Activated CD8-positive, alpha-beta memory T cell treated with anti-CD3 and anti-CD28 coated beads for 24 hours (primary cell): ENCODE results near the gene SLF2.

Experiments used
- DNase-seq: peaks from one replicate; pipeline ENCODE4 v3.0.0-alpha.2; 2020

The SLF2 gene

GRCh38 chr10:100983868-100984671 lies 71.3 kb downstream of the SLF2 start:
- peak; percentile 28 for DNase-seq

GRCh38 chr10:100984672-100985177 lies 72.0 kb downstream of the SLF2 start:
- DNase-seq, result no peak

GRCh38 chr10:100985336-100985735 lies 72.6 kb downstream of the SLF2 start:
- no peak for DNase-seq

GRCh38 chr10:100986623-100986951 lies 73.8 kb downstream of the SLF2 start:
- DNase-seq, result no peak

GRCh38 chr10:100986952-100987684 lies 74.4 kb downstream of the SLF2 start, which contains the start of the genes MRPL43 and TWNK:
Gene MRPL43, minus strand, starts transcription at chr10:100987497. Its CDS starts 54 bp downstream, at chr10:100987443.
Gene TWNK, plus strand, starts transcription at chr10:100987543. Its CDS starts 668 bp downstream, at chr10:100988211.
- peak; percentile 94 for DNase-seq

- DNase-seq, result no peak
These were observed 74.9 kb downstream of the SLF2 start for GRCh38 chr10:100987685-100988049.

DNA sequence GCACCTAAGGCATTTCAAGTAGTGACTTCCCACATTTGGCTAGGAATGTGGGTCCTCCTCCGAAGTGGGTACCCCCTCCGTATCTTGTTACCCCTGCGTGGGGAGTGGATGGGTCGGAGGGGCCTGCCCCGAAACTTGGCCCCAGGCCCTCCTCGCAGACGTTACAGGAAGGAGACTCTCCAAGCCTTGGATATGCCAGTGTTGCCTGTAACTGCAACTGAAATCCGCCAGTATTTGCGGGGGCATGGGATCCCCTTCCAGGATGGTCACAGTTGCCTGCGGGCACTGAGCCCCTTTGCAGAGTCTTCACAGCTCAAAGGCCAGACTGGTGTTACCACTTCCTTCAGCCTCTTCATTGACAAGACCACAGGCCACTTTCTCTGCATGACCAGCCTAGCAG lies 75.4 kb downstream of the SLF2 start:
- no peak for DNase-seq

DNA sequence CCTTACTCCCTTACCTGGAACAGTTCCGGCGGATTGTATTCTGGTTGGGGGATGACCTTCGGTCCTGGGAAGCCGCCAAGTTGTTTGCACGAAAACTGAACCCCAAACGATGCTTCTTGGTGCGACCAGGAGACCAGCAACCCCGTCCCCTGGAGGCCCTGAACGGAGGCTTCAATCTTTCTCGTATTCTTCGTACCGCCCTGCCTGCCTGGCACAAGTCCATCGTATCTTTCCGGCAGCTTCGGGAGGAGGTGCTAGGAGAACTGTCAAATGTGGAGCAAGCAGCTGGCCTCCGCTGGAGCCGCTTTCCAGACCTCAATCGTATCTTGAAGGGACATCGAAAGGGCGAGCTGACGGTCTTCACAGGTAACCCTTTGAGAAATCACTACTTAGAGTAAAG lies 76.3 kb downstream of the SLF2 start:
- no peak for DNase-seq

DNA sequence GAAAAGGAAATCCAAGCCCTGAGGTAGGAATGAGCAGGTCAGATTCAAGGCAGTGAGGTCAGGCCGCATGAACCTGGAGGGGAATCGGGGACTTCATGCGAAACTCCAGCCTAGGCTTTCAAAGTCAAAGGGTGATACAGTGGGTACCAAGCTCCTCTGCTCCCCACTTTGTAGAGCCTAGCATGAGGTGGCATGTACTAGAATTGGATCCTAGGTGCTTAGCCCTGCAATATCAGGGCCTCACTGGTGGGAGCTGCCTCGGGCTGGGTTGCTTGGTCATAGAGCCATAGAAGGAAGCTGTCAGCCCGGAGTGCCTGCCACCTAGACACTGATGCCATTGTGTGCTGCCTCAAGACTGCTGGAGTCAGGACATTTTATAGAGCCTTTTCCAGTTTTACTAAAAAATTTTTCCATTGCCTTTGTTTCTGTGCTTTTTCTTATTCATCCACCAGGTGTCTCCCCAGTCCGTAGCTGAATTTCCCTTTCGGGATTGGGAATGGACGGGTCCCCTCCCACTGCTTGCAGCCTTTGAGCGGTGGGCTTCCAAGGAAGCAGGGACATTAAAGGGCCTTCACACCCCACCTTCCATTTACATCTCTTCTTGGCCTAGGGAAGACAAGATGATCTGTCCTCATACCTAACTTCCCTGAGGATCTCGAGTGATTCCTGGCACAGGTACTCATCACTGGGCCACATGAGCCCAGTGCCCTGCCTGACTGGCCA lies 81.4 kb downstream of the SLF2 start:
- no peak for DNase-seq

DNA sequence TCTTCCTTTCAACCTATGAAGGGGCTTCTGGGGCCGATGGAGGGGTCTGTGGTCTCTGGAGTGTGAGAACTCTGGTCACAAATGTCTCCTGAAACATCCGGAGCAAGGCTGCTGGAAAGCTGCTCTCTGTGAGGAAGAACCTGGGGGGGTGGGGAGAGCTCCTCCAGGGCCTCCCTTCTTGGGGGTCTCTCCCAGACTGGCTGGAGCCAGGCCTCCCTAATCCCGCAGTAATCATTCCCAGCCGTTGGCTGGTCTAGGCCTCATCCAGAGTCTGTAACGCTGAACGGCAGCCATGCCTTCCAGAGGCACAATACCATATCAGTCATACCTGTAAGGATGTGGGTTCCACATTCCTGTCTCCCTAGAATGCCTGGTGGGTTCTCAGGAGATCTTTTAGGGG lies 82.4 kb downstream of the SLF2 start:
- DNase-seq, result no peak

GRCh38 chr10:100996678-100997359 lies 84.1 kb downstream of the SLF2 start:
- DNase-seq, result no peak

GRCh38 chr10:100997360-100998182 lies 84.8 kb downstream of the SLF2 start:
- DNase-seq, result peak; percentile 92

DNA sequence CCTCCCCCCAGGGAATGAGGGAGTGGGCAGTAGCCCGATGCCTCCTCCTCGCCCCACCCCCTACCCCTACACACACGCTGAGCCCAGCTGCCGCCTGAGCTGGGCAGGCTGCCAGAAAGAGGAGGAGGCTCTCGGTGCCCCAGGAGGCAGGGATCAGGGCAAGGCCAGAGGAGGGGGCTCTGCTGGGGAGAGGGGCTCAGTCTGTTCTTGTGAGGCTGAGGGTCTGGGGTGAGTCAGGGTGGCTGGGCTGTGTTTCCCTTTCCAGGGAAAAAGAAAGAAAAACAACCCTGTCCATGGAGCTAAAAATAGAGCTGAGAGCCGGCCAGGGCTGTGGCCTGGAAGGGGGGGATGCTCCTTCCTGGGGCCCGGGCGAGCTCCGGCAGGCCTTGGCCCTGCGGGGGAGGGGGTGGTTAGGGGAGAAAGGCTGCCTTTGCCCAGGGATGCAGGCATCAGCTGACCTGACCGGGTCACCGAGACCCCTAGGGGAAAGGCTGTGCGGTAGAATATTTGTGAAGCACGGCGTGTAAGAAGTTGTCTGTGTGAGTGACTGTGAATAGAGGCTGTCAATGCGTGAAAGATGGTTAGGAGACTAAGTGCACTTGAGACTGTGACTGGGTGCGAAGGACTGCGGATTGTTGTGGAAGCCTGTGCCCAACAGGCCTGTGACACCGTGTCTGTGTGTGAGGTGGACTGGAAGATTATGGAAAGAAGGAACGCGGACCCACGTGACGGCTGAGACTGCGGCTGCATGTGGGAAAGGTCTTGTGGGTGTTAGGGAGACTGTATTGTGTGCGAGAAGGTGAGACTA lies 85.6 kb downstream of the SLF2 start:
- DNase-seq, result peak; percentile 84

- DNase-seq, result peak; percentile 92
These were observed 86.4 kb downstream of the SLF2 start for GRCh38 chr10:100998991-100999741.

GRCh38 chr10:100999742-101000126 lies 87.0 kb downstream of the SLF2 start, which contains the start of gene LZTS2:
Gene LZTS2, plus strand, starts transcription at chr10:100999808. Its CDS starts 2,731 bp downstream, at chr10:101002539.
- DNase-seq, result no peak

DNA sequence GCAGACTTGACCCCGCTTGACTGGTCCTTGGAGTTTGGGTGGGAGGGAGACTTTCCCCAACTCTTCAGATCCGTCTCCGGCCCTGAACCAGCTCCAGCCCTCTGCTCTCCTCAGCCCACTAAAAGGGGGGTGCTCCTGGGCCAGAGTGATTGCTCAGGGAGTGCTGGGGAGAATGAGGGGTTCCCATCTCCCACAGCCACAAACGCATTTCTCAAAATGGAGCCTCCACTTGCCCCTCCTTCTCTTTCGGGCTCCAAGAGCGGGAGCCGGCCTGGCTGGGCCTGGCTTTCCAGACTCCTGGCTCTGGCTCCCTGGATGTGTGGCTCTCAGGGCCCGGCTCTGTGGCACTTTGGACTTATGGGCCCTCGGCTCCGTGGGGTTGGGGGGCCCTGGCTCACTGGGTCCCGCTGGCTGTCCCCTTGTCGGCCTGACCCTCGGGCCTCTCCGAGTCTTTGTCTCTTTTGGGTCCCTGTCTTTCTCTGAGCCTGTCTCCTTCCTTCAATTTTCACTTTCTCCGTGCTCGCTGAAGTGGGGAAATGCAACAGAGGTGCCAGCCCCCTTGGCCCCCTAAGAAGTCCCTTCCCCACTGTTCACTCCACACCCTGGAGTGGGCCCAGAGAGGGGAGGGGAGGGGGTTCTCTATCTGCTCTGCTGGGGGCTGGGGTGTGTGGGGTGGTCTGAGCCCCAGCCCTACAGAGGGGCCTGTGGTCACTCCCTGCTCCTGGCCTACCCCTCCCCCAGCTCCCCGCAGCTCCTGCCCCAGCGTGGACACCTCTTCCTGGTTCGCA lies 87.6 kb downstream of the SLF2 start:
- DNase-seq, result no peak

DNA sequence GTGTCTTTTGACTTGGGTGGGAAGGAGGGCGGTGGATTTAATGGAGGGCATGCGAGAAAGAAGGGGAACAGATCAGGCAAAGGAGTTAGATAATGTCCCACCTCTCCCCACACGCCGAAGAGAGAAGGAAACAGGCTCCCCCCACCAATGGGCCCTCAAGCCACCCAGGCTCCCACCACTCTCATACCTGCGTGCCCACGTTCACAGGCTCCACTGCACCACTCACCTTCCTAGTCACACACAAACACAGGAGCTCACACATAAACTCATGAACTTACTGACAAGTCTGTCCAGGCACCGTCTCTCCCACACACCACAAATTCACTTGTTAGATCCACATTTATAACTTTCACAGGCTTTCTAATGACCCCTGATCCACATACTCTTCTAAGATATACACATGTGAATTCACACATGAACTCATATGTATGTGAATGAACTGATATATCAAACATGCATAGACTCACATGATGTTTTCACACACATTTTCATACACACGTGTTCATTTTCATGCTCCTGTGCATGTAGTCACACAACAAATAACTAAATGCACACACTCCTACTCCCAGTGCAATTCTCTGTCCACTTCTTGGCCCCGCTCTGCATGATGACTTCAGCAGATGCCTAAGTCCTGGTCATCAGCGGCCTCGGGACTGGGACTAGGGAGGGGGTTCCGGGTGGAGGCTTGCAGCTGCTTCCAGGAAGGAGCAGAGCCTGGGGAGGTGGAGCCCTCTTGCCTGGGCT lies 88.3 kb downstream of the SLF2 start:
- DNase-seq, result no peak

- DNase-seq, result no peak
These were observed 88.9 kb downstream of the SLF2 start for GRCh38 chr10:101001659-101002035.

GRCh38 chr10:101002456-101002855 lies 89.7 kb downstream of the SLF2 start:
- DNase-seq, result no peak
